Progenitor cell of endocrine pancreas (in vitro differentiated cells): Measurements from ENCODE around the gene LRRC36. TPM values are rescaled to one million over a fixed set of nuclear protein-coding genes. Genes with fewer than 3 reads are reported as not detected.

Experiments used
- DNase-seq: peaks from one replicate; pipeline ENCODE4 v3.0.0; 2021; ENCODE audit warnings: low spot score; ENCODE audit not compliant: unreplicated experiment
- H3K27ac Mint-ChIP-seq: 2 replicates; pipeline ENCODE4 v1.8.0; 2021; ENCODE audit warnings: mild to moderate bottlenecking, moderate library complexity, mixed read lengths
- H3K27me3 Mint-ChIP-seq: 2 replicates; pipeline ENCODE4 v1.8.0; 2021; ENCODE audit warnings: mixed read lengths
- H3K36me3 Mint-ChIP-seq: 2 replicates; pipeline ENCODE4 v1.8.0; 2022; ENCODE audit warnings: mixed read lengths; ENCODE audit not compliant: insufficient read depth
- H3K4me1 Mint-ChIP-seq: 2 replicates; pipeline ENCODE4 v1.8.0; 2021; ENCODE audit warnings: low read depth, mixed read lengths
- H3K4me3 Mint-ChIP-seq: 2 replicates; pipeline ENCODE4 v1.8.0; 2021; ENCODE audit warnings: low read depth, mild to moderate bottlenecking, moderate library complexity, mixed read lengths
- H3K9me3 Mint-ChIP-seq: 2 replicates; pipeline ENCODE4 v1.8.0; 2021; ENCODE audit warnings: low read depth, mixed read lengths
- total RNA-seq: library from RNA; stranded (reverse); gene quantifications from 2 replicates; pipeline ENCODE4 v1.2.1, GENCODE V29; 2021
- TF ChIP-seq, protein P1 (sequence below): fragments of 200-600 bp; sonication (generic); IDR thresholded peaks from one replicate; pipeline ENCODE4 v1.5.0; 2021; ENCODE audit warnings: antibody characterized with exemption, mild to moderate bottlenecking; ENCODE audit not compliant: unreplicated experiment

The LRRC36 gene
- total RNA-seq, 1 donor from 2014 or later = 1.6 TPM

DNA sequence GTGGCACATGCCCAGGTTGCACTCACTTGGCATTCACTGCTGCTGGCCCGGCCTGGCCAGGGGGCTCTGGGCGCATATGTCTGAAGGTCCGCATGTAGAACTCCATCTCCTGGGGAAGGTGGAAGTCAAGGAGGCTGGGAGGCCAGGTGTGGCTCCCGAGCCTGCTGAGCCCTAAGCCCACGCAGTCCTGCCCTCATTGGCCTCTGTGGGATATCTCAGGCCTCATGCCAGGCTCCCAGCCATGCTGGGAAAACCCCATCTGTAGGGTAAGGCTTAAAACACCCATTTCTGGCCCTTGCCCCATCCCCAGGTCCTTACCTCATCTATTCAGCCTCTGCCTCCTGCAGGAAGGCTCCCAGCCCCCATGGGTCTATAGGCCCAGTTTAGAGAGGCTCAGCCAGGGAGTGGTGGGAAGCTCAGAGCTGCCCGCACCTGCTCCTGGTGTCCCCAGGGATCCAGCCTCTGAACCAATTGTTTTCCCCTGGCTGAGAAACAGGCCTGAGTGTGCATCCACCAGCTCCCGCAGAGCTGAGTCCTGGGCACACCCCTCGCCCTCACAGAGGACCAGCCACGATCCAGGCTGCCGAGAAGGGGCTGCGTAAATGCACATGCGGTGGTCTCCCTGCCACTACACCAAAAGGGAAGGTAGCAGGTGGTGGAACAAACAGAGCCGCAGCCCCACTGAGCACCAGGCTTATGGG lies 69.0 kb downstream of the LRRC36 start:
- H3K9me3 Mint-ChIP-seq = no peaks in the 10 kb centered on the region
- H3K27me3 Mint-ChIP-seq = peaks cover 20% of the 10 kb centered on the region
- no peak overlapping the region for H3K4me3 Mint-ChIP-seq
- H3K4me1 Mint-ChIP-seq = peaks cover 16% of the 10 kb centered on the region
- no peak for DNase-seq
- TF ChIP-seq, protein P1, sequence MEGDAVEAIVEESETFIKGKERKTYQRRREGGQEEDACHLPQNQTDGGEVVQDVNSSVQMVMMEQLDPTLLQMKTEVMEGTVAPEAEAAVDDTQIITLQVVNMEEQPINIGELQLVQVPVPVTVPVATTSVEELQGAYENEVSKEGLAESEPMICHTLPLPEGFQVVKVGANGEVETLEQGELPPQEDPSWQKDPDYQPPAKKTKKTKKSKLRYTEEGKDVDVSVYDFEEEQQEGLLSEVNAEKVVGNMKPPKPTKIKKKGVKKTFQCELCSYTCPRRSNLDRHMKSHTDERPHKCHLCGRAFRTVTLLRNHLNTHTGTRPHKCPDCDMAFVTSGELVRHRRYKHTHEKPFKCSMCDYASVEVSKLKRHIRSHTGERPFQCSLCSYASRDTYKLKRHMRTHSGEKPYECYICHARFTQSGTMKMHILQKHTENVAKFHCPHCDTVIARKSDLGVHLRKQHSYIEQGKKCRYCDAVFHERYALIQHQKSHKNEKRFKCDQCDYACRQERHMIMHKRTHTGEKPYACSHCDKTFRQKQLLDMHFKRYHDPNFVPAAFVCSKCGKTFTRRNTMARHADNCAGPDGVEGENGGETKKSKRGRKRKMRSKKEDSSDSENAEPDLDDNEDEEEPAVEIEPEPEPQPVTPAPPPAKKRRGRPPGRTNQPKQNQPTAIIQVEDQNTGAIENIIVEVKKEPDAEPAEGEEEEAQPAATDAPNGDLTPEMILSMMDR = no peak
- H3K27ac Mint-ChIP-seq = peak overlapping the region; percentile 62
- no peaks in the 10 kb centered on the region for H3K36me3 Mint-ChIP-seq

DNA sequence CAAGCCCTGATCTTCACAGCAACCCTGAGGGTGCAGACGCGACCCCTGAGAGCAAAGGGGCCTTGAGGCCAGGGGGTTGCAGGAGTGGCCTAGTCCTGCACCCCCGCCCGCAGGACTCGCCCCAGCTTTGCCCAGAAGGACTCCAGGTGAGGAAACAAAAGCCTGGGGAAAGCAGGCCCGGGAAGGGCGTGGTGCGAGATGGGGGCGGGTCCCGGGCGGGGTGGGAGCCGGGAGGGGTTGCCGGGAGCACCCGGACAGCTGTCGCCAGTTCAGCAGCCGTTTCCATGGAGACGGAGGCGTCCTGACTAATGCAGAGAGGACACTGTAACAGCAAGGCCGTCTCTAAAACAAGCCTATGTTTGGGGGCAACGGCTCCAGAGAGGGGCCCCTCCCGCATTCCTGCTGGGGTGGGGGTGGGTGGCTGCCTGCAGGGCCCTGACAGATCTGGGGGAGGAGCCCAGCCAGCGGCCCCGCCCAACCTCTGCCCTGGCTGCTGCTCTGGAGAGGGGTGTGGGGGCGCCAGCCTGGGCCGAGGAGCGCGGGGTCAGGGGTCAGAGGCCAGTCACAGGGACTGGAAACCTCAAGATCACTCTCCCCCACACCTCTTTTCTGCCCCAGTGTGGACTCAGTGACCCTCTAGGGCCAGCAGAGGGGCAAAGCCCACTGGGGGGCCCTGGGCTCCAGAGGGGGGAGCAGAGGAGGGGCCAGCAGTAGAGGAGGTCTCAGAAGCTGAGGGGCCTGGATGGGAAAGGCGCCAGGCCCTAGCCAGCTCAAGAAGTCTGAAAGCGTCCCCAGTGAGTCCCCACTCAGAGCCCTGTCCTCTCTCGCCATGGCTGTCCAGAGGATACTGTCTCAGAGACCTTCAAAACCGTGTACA lies 69.8 kb downstream of the LRRC36 start:
- Mint-ChIP-seq H3K27ac (peak overlapping the region; percentile 62), H3K9me3 (no peaks in the 10 kb centered on the region), H3K4me1 (peaks cover 16% of the 10 kb centered on the region), H3K4me3 (no peak overlapping the region), H3K36me3 (no peaks in the 10 kb centered on the region), H3K27me3 (peaks cover 17% of the 10 kb centered on the region)
- TF ChIP-seq, protein P1 = no peak
- no peak for DNase-seq

DNA sequence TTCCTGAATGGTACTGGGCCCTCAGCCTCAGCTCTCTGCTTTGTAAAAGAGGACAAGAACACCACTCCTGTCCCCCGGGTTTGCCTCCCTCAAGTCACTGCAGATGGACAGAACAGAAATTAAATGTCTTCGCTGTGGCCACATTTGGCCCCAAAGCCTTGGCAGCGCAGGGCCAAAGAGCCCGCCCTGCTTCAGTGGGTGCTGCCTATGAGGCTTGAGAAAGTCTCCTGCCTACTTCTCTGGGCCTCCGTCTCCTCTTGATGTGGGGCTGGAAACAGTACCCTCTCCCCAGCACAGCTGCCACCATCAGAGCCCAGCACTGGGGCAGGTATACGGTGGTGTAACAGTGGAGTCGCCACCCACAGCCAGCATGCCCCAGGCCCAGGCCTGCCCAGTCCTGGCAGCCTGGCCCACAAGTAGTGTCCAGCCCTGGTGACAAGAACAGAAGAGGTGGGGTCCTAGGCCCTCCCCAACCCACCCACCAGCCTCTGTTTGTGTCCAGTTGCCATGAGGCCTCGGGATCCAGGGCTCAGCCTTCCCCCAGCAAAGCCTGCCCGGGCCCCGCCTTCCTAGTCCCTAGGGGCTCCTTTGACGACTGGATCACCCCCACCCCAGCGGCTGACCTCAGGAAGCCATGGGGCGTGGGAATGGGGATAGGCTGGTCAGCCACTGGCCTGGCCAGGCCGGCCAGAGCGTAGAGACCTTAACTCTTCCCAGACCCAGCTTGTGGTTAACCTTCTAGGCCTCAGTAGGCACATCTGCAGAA lies 70.6 kb downstream of the LRRC36 start:
- H3K4me1 Mint-ChIP-seq = peaks cover 18% of the 10 kb centered on the region
- no peak overlapping the region for H3K27ac Mint-ChIP-seq
- no peaks in the 10 kb centered on the region for H3K36me3 Mint-ChIP-seq
- TF ChIP-seq, protein P1 = no peak
- H3K9me3 Mint-ChIP-seq = no peaks in the 10 kb centered on the region
- DNase-seq = no peak
- peaks cover 25% of the 10 kb centered on the region for H3K27me3 Mint-ChIP-seq
- no peak overlapping the region for H3K4me3 Mint-ChIP-seq

DNA sequence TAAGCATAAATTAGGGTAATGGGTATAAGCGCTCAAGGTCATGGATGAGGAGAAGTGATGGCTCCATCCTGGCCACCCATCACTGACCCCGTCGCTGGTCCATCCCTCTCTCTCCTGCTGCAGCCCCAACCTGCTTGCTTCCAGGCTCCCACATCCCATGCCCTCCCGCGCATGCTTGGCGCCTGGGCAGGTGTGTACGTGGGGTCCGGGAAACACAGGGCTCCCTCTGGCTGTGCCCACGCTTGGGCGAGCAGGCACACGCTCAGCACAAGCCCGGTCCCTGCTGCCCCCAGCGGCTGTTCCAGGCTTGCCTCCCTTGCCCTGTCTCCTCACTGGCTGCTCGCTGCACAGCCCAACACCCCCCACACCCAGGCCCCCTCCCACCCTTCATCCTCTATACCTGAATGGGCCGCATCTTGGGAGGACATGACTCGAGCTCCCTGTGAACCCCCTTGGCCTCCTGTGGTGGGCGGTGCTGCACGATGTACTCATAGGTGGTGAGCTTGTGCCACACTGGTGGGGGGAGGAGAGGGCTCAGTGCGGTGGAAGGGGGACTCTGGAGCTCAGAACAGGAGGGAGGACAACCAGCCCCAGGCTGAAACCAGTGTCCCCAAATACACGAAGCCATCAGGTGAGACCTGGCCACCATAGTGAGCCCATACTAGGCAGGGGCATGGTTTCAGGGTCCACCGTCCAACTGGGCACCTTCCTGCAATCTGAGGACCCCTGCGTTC lies 71.4 kb downstream of the LRRC36 start:
- DNase-seq = no peak
- H3K36me3 Mint-ChIP-seq = no peaks in the 10 kb centered on the region
- H3K27me3 Mint-ChIP-seq = peaks cover 19% of the 10 kb centered on the region

More for the DNA sequence above, 71.4 kb downstream of the LRRC36 start:
- TF ChIP-seq, protein P1 = no peak
- no peak overlapping the region for H3K4me3 Mint-ChIP-seq
- H3K9me3 Mint-ChIP-seq = no peaks in the 10 kb centered on the region
- H3K4me1 Mint-ChIP-seq = peaks cover 15% of the 10 kb centered on the region
- H3K27ac Mint-ChIP-seq = no peak overlapping the region
